BJ (cell line): ENCODE results near the gene MYO15A. TPM values are rescaled to one million over a fixed set of nuclear protein-coding genes. Genes with fewer than 3 reads are reported as not detected.

Source experiments
- CTCF ChIA-PET: fragments of 350-600 bp; formaldehyde crosslinking; extraction: SDS; loops from one replicate; lab custom pipeline; 2021; ENCODE audit warnings: antibody characterized with exemption, inconsistent platforms; lab: Yijun Ruan, JAX
- POLR2A ChIA-PET: fragments of 300-600 bp; sonication (Branson Sonifier 250); formaldehyde crosslinking; extraction: SDS; loops from one replicate; lab custom pipeline; 2021; ENCODE audit warnings: antibody characterized with exemption; lab: Charles Lee
- DNase-seq: peaks from one replicate; pipeline ENCODE4 v3.0.0-alpha.2; 2011; ENCODE audit warnings: low read depth
- H3K27me3 ChIP-seq: 2 replicates; pipeline ENCODE4 v1.6.0; 2011; ENCODE audit warnings: low read length; ENCODE audit not compliant: control insufficient read depth, insufficient read depth
- H3K36me3 ChIP-seq: 2 replicates; pipeline ENCODE4 v1.5.1; 2011; ENCODE audit warnings: low read length; ENCODE audit not compliant: control insufficient read depth, insufficient read depth
- H3K4me3 ChIP-seq: 2 replicates; pipeline ENCODE4 v1.5.1; 2011; ENCODE audit warnings: low read depth, mild to moderate bottlenecking, control low read depth, low read length
- polyA plus RNA-seq: library from polyadenylated mRNA; depleted of rRNA; stranded (reverse); fragments of >200 nt; gene quantifications from 2 replicates; pipeline ENCODE4 v1.2.3, GENCODE V29; 2011
- TF ChIP-seq, protein P1 (sequence below): IDR thresholded peaks from 2 replicates; pipeline ENCODE4 v1.5.1; 2011; ENCODE audit warnings: low read depth, mild to moderate bottlenecking, control low read depth, inconsistent platforms, low read length, moderate library complexity; ENCODE audit not compliant: insufficient read depth

Gene MYO15A
- polyA plus RNA-seq, 1 experiment, result 1.0 TPM

DNA sequence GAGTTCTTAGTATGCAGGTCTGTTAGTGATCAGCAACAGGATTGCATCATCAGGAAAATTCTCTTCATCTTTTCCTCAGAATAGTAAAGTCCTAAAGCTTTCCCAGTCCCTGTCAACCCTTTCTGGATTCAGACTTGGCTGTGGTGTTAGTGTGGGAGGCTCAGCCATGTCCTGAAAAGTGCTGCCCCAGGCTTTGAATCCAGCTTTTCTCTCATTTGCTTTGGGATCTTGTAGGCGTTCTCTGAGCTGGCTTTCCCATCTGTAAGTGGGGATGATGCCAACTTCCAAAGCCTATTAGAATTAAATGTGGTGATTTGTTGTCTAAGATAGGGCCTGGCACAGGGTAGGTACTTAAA is 78.0 kb downstream of the MYO15A start:
- TF ChIP-seq, protein P1, sequence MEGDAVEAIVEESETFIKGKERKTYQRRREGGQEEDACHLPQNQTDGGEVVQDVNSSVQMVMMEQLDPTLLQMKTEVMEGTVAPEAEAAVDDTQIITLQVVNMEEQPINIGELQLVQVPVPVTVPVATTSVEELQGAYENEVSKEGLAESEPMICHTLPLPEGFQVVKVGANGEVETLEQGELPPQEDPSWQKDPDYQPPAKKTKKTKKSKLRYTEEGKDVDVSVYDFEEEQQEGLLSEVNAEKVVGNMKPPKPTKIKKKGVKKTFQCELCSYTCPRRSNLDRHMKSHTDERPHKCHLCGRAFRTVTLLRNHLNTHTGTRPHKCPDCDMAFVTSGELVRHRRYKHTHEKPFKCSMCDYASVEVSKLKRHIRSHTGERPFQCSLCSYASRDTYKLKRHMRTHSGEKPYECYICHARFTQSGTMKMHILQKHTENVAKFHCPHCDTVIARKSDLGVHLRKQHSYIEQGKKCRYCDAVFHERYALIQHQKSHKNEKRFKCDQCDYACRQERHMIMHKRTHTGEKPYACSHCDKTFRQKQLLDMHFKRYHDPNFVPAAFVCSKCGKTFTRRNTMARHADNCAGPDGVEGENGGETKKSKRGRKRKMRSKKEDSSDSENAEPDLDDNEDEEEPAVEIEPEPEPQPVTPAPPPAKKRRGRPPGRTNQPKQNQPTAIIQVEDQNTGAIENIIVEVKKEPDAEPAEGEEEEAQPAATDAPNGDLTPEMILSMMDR, result no peak
- DNase-seq, result no peak
- CTCF ChIA-PET, result interaction anchor here (1.1 to 1.9 kb wide), 2 partner anchors 14 to 34 kb away, joined by 3 to 5 read pairs; no protein-coding TSS in a partner anchor
- POLR2A ChIA-PET, result interaction anchor here (0.7 kb wide), 1 partner anchor 27 kb away, joined by 3 read pairs; no protein-coding TSS in a partner anchor
- Histone ChIP-seq H3K4me3 (peak overlapping the region; percentile 88), H3K36me3 (peaks cover 4% of the 10 kb centered on the region), H3K27me3 (no peaks in the 10 kb centered on the region)

DNA sequence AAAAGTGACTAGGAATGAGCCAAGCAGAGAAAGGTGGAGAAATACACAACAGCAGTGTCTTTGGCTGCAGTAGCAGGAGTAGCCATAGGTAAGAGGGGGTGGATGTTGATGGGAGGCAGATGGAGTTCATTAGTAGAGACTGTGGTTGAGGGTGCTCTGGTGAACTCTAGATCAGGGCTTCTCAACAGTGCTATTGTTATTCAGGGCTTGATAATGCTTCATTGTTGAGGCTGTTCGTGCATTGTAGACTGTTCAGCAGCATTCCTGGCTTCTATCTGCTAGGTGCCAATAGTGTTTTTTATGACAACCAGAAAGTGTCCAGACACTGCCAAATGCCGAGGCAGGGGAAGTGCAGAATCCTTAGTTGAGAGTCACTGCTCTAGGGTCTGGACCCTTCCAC is 78.7 kb downstream of the MYO15A start:
- CTCF ChIA-PET, result interaction anchor here (1.9 kb wide), 1 partner anchor 35 kb away, joined by 5 read pairs; no protein-coding TSS in a partner anchor
- H3K36me3 ChIP-seq, result peaks cover 6% of the 10 kb centered on the region
- POLR2A ChIA-PET, result no interaction called here
- peak overlapping the region; percentile 88 for H3K4me3 ChIP-seq
- H3K27me3 ChIP-seq, result no peaks in the 10 kb centered on the region
- DNase-seq, result no peak
- TF ChIP-seq, protein P1, result no peak

DNA sequence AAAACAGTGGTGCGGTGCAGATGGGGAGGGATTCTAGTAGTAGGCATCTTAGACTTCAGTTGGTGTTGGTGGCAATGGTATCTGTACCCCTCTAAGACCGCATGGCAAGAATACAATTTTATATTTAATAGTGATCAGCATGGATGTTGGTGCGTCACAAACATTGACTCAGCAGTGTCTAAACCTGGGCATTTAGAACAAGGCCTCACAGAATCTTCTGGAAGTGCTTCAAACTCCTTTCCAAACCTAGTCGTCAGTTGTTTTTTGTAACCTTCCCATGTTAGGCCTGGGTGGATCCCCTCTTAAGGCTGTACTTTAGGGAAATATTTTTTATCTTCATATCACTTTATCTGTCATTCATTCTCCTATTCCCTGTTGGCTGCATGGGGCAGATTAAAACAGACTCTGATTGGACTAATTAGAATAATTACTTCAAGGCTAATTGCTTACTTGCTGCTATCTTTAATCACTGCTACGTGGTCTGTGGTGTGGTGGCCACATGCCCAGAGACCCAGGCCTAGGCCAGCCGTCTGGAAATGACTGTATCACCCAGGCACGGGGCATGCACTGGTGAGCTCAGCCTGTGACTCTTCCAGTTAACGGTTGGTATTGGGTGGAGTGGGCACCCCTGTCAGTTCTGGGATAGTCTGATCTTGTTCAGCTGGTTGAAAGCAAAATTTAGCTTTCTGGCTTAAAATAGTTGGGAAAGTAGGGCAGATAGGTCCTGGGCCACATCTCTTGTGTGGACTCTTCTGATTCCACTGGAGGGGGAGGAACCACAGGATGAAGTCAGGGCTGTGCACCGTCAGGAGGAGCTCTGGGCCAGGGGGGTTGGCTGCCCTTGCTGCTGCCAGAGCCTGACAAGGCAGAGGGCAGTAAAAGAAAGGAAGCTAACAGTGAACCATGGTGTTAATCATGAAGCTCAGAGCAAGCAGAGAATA is 79.5 kb downstream of the MYO15A start:
- H3K4me3 ChIP-seq, result peak overlapping the region; percentile 88
- CTCF ChIA-PET, result interaction anchor here (0.7 to 3.0 kb wide), 5 partner anchors 11 to 46 kb away, joined by 3 to 14 read pairs (median 4); no protein-coding TSS in a partner anchor

DNA sequence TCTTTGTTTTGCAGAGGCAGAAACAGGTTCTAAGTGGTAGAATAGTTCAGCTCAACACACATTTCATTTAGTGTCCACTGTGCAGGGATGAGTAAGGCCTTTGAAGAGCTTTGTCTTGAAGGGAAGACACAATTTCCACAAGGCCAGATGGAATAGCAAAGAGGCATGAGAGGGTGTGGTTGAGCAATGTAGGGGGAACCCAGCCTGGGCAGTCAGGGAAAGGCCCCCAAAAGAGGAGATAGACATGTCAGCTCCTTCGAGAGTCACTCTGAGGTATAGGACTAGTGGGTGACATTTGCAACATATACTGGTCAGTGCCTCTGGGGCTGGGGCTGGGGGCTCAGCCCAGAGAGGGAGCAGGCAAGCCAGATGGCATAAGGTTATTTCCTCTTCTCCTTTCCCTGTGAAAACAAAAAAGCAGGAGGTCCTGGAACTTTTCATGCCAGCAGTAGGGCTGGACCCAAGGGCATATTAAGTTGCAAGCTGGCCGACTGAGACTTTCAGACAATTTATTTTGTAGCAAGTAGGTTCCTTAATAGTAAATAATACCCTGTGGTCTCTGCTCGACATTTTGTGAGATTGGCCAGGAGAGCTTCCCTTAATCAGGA is 82.2 kb downstream of the MYO15A start:
- POLR2A ChIA-PET, result interaction anchor here (0.6 kb wide), 1 partner anchor 15 kb away, joined by 3 read pairs; no protein-coding TSS in a partner anchor
- no peaks in the 10 kb centered on the region for H3K27me3 ChIP-seq
- DNase-seq, result no peak
- H3K4me3 ChIP-seq, result no peak overlapping the region
- TF ChIP-seq, protein P1, result no peak
- H3K36me3 ChIP-seq, result peaks cover 11% of the 10 kb centered on the region
- CTCF ChIA-PET, result interaction anchor here (1.1 to 3.0 kb wide), 4 partner anchors 18 to 47 kb away, joined by 3 to 14 read pairs (median 5); no protein-coding TSS in a partner anchor

More for the DNA sequence above, 79.5 kb downstream of the MYO15A start:
- no peaks in the 10 kb centered on the region for H3K27me3 ChIP-seq
- H3K36me3 ChIP-seq, result peaks cover 6% of the 10 kb centered on the region
- POLR2A ChIA-PET, result interaction anchor here (1.0 kb wide), 1 partner anchor 12 kb away, joined by 4 read pairs; no protein-coding TSS in a partner anchor
- TF ChIP-seq, protein P1, result 0 out of 2 replicates have a peak, but pooled peaks have one; percentile 3
- no peak for DNase-seq
